ENCODE measurements around the gene GALNT9.

The GALNT9 gene

GRCh38 chr12:132277949-132278348, 51.4 kb downstream of the GALNT9 start:
- no peaks in the 10 kb centered on the region for H3K4me1 ChIP-seq (ENCODE audit: control insufficient read depth, insufficient read depth, low read length)
- H3K9me3 ChIP-seq (ENCODE audit: control insufficient read depth, low read length), result no peaks in the 10 kb centered on the region
- peaks cover 19% of the 10 kb centered on the region for H3K27me3 ChIP-seq (ENCODE audit: control insufficient read depth, insufficient read depth, low read length)
- H3K36me3 ChIP-seq (ENCODE audit: control insufficient read depth, insufficient read depth, low read length), result no peaks in the 10 kb centered on the region
- no peak overlapping the region for H3K9ac ChIP-seq (ENCODE audit: low read length)
- H3K4me3 ChIP-seq (ENCODE audit: low read length), result no peak overlapping the region

- no peaks in the 10 kb centered on the region for H3K4me1 ChIP-seq (ENCODE audit: control insufficient read depth, insufficient read depth, low read length)
- no peak overlapping the region for H3K4me3 ChIP-seq (ENCODE audit: low read length)
- H3K27me3 ChIP-seq (ENCODE audit: control insufficient read depth, insufficient read depth, low read length), result peaks cover 19% of the 10 kb centered on the region
- H3K36me3 ChIP-seq (ENCODE audit: control insufficient read depth, insufficient read depth, low read length), result no peaks in the 10 kb centered on the region
- no peak overlapping the region for H3K9ac ChIP-seq (ENCODE audit: low read length)
- no peaks in the 10 kb centered on the region for H3K9me3 ChIP-seq (ENCODE audit: control insufficient read depth, low read length)
Measured at GRCh38 chr12:132277374-132277941, 51.9 kb downstream of the GALNT9 start.

DNA sequence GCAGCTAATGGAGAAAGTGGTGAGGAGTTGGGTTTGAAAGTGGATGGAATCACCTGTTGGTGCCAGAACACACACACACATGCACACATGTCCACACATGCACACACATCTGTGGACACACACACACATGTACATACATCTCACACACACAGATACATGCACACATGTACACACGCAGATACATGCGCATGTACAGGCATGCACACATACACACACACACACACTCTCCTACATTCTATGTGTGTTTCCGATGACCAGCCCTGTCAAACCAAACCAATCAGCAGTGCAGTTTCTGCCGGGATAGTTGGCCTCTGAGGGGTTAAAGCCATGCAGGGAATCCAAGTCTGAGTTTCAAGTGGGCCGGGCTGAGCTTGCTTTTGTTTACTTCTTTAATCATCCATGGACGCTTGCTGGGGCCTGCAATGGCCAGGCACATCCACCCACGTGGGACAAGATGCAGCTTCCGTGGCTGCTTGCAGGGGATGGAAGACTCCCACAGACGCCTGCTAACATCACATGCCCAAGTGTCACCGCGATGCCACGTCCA, 52.5 kb downstream of the GALNT9 start:
- H3K4me3 ChIP-seq (ENCODE audit: low read length), result no peak overlapping the region
- H3K36me3 ChIP-seq (ENCODE audit: control insufficient read depth, insufficient read depth, low read length), result no peaks in the 10 kb centered on the region
- no peaks in the 10 kb centered on the region for H3K9me3 ChIP-seq (ENCODE audit: control insufficient read depth, low read length)
- peaks cover 19% of the 10 kb centered on the region for H3K27me3 ChIP-seq (ENCODE audit: control insufficient read depth, insufficient read depth, low read length)
- H3K4me1 ChIP-seq (ENCODE audit: control insufficient read depth, insufficient read depth, low read length), result no peaks in the 10 kb centered on the region
- no peak overlapping the region for H3K9ac ChIP-seq (ENCODE audit: low read length)

GRCh38 chr12:132276066-132276826, 53.1 kb downstream of the GALNT9 start:
- Histone ChIP-seq H3K36me3 (ENCODE audit: control insufficient read depth, insufficient read depth, low read length) (no peaks in the 10 kb centered on the region), H3K9ac (ENCODE audit: low read length) (no peak overlapping the region), H3K4me1 (ENCODE audit: control insufficient read depth, insufficient read depth, low read length) (no peaks in the 10 kb centered on the region), H3K4me3 (ENCODE audit: low read length) (no peak overlapping the region), H3K27me3 (ENCODE audit: control insufficient read depth, insufficient read depth, low read length) (peaks cover 19% of the 10 kb centered on the region), H3K9me3 (ENCODE audit: control insufficient read depth, low read length) (no peaks in the 10 kb centered on the region)

- H3K9me3 ChIP-seq (ENCODE audit: control insufficient read depth, low read length), result no peaks in the 10 kb centered on the region
- peaks cover 19% of the 10 kb centered on the region for H3K27me3 ChIP-seq (ENCODE audit: control insufficient read depth, insufficient read depth, low read length)
- H3K4me3 ChIP-seq (ENCODE audit: low read length), result no peak overlapping the region
- no peaks in the 10 kb centered on the region for H3K4me1 ChIP-seq (ENCODE audit: control insufficient read depth, insufficient read depth, low read length)
- H3K36me3 ChIP-seq (ENCODE audit: control insufficient read depth, insufficient read depth, low read length), result no peaks in the 10 kb centered on the region
- H3K9ac ChIP-seq (ENCODE audit: low read length), result no peak overlapping the region
Measured at GRCh38 chr12:132275631-132276030, 53.8 kb downstream of the GALNT9 start.

GRCh38 chr12:132275110-132275531, 54.3 kb downstream of the GALNT9 start:
- peaks cover 16% of the 10 kb centered on the region for H3K27me3 ChIP-seq (ENCODE audit: control insufficient read depth, insufficient read depth, low read length)
- H3K9ac ChIP-seq (ENCODE audit: low read length), result no peak overlapping the region
- no peaks in the 10 kb centered on the region for H3K36me3 ChIP-seq (ENCODE audit: control insufficient read depth, insufficient read depth, low read length)
- H3K4me1 ChIP-seq (ENCODE audit: control insufficient read depth, insufficient read depth, low read length), result no peaks in the 10 kb centered on the region
- no peaks in the 10 kb centered on the region for H3K9me3 ChIP-seq (ENCODE audit: control insufficient read depth, low read length)
- no peak overlapping the region for H3K4me3 ChIP-seq (ENCODE audit: low read length)

GRCh38 chr12:132273992-132274334, 55.4 kb downstream of the GALNT9 start:
- H3K9ac ChIP-seq (ENCODE audit: low read length), result no peak overlapping the region
- H3K27me3 ChIP-seq (ENCODE audit: control insufficient read depth, insufficient read depth, low read length), result peaks cover 15% of the 10 kb centered on the region
- H3K4me3 ChIP-seq (ENCODE audit: low read length), result no peak overlapping the region

DNA sequence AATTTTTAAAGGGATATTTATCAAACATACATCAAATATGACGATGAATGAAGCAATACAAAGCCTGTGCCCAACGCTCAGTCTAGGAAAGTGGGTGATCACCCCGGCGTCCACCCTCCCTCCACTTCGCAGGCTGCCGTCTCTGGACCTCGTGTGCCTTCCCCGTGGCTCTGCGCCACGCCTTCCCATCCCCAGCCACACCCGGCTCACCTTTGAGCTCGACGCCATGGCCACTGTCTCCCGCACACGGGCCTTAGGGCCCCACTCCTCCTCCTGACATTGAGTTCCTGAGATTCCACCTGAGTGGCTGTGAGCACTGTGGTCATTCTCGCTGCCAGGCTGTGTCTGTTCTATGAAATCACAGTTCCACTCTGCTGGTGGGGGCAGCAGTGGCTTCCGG, 56.7 kb downstream of the GALNT9 start:
- Histone ChIP-seq H3K9ac (ENCODE audit: low read length) (no peak overlapping the region), H3K9me3 (ENCODE audit: control insufficient read depth, low read length) (no peaks in the 10 kb centered on the region), H3K27me3 (ENCODE audit: control insufficient read depth, insufficient read depth, low read length) (peaks cover 18% of the 10 kb centered on the region), H3K36me3 (ENCODE audit: control insufficient read depth, insufficient read depth, low read length) (no peaks in the 10 kb centered on the region), H3K4me1 (ENCODE audit: control insufficient read depth, insufficient read depth, low read length) (no peaks in the 10 kb centered on the region), H3K4me3 (ENCODE audit: low read length) (no peak overlapping the region)

More at GRCh38 chr12:132273992-132274334, 55.4 kb downstream of the GALNT9 start:
- Histone ChIP-seq H3K36me3 (ENCODE audit: control insufficient read depth, insufficient read depth, low read length) (no peaks in the 10 kb centered on the region), H3K9me3 (ENCODE audit: control insufficient read depth, low read length) (no peaks in the 10 kb centered on the region), H3K4me1 (ENCODE audit: control insufficient read depth, insufficient read depth, low read length) (no peaks in the 10 kb centered on the region)

- Histone ChIP-seq H3K9me3 (ENCODE audit: control insufficient read depth, low read length) (no peaks in the 10 kb centered on the region), H3K36me3 (ENCODE audit: control insufficient read depth, insufficient read depth, low read length) (no peaks in the 10 kb centered on the region), H3K9ac (ENCODE audit: low read length) (no peak overlapping the region), H3K4me1 (ENCODE audit: control insufficient read depth, insufficient read depth, low read length) (no peaks in the 10 kb centered on the region), H3K4me3 (ENCODE audit: low read length) (no peak overlapping the region), H3K27me3 (ENCODE audit: control insufficient read depth, insufficient read depth, low read length) (peaks cover 18% of the 10 kb centered on the region)
Measured at GRCh38 chr12:132271755-132272092, 57.7 kb downstream of the GALNT9 start.

DNA sequence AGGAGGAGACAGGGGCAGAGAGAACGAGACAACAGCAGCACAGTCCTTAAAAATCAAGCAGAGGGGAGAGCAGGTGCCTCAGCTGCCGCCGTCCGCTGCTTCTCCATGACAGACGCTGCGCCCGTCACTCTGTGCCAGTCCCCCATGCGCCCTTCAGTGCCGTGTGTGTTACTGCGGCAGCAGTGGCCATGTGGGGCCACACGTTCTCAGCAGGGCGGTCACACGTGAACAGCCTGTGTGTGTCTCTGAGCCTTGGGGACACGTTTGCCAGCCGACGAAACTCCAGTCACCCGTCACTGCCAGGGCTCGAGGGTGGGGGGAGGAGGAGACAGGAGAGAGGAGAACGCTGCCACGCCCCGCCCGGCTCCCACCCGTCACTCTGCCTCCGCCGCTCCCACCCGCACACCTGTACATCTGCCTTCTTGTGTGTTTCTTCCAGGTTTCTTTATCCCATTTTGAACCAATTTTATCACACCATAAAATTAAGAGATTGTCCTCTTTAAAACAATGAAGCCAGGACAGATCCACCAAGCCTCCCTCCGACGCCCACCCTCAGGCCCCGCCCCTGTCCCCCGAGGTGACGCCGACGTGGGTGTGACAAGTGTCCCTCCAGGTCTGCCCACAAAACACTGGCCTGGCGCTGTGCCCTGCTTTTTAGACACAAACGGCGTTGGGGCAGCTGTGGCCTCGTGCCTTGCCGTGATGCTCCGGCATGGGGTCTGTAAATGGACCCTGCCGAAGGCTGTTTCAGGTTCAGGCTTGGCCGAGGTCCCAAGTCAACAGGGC, 58.2 kb downstream of the GALNT9 start:
- peaks cover 18% of the 10 kb centered on the region for H3K27me3 ChIP-seq (ENCODE audit: control insufficient read depth, insufficient read depth, low read length)

DNA sequence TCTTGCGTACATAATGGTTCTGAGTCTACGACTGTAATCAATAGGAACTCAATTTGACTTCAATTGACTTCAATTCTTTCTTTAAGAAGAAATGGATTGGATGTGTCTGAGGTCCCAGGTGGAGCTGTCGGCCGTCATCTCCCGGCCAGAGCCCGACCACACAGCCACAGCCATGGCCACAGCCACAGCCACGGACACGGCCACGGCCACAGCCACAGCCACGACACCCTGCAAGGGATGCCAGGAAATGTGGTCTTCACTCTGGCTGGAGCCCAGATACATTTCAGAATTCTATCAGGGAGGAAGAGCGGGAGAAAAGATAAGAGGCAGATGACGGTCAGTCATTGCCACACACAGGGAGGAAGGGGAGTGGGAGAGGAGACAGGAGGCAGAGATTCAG, 58.9 kb downstream of the GALNT9 start:
- Histone ChIP-seq H3K4me3 (ENCODE audit: low read length) (no peak overlapping the region), H3K27me3 (ENCODE audit: control insufficient read depth, insufficient read depth, low read length) (peaks cover 13% of the 10 kb centered on the region), H3K4me1 (ENCODE audit: control insufficient read depth, insufficient read depth, low read length) (no peaks in the 10 kb centered on the region)

More for the DNA sequence above, 58.2 kb downstream of the GALNT9 start:
- Histone ChIP-seq H3K4me3 (ENCODE audit: low read length) (no peak overlapping the region), H3K4me1 (ENCODE audit: control insufficient read depth, insufficient read depth, low read length) (no peaks in the 10 kb centered on the region), H3K9me3 (ENCODE audit: control insufficient read depth, low read length) (no peaks in the 10 kb centered on the region), H3K9ac (ENCODE audit: low read length) (no peak overlapping the region), H3K36me3 (ENCODE audit: control insufficient read depth, insufficient read depth, low read length) (no peaks in the 10 kb centered on the region)

More for the DNA sequence above, 58.9 kb downstream of the GALNT9 start:
- Histone ChIP-seq H3K9ac (ENCODE audit: low read length) (no peak overlapping the region), H3K36me3 (ENCODE audit: control insufficient read depth, insufficient read depth, low read length) (no peaks in the 10 kb centered on the region), H3K9me3 (ENCODE audit: control insufficient read depth, low read length) (no peaks in the 10 kb centered on the region)
